Calu3 (cell line): ENCODE results near the gene KCNH1. TPM values are rescaled to one million over a fixed set of nuclear protein-coding genes. Genes with fewer than 3 reads are reported as not detected.

ENCODE experiments used
- BruUV-seq: library from RNA; stranded (reverse); fragments of 400-500 nt; replicated peaks from 2 replicates; lab custom pipeline; 2021; lab: Mats Ljungman, UMichigan
- CTCF ChIA-PET: fragments of 300-600 bp; sonication (Branson Sonifier 250); formaldehyde crosslinking; loops from one replicate; lab custom pipeline; 2022; ENCODE audit warnings: antibody characterized with exemption; lab: Charles Lee
- DNase-seq: peaks from one replicate; pipeline ENCODE4 v3.0.0; 2022
- H3K27ac Mint-ChIP-seq: one replicate; pipeline ENCODE4 v1.8.0; 2022; ENCODE audit warnings: mixed read lengths; ENCODE audit not compliant: unreplicated experiment
- H3K27me3 Mint-ChIP-seq: one replicate; pipeline ENCODE4 v1.8.0; 2022; ENCODE audit warnings: mixed read lengths; ENCODE audit not compliant: unreplicated experiment
- H3K36me3 Mint-ChIP-seq: one replicate; pipeline ENCODE4 v1.8.0; 2022; ENCODE audit warnings: mild to moderate bottlenecking, moderate library complexity, mixed read lengths; ENCODE audit not compliant: insufficient read depth, unreplicated experiment
- H3K4me1 Mint-ChIP-seq: one replicate; pipeline ENCODE4 v1.8.0; 2022; ENCODE audit warnings: mild to moderate bottlenecking, low read depth, mixed read lengths; ENCODE audit not compliant: unreplicated experiment
- H3K4me3 Mint-ChIP-seq: one replicate; pipeline ENCODE4 v1.8.0; 2022; ENCODE audit warnings: mild to moderate bottlenecking, low read depth, moderate library complexity, mixed read lengths; ENCODE audit not compliant: unreplicated experiment
- H3K9me3 Mint-ChIP-seq: one replicate; pipeline ENCODE4 v1.8.0; 2022; ENCODE audit warnings: low read depth, mixed read lengths; ENCODE audit not compliant: unreplicated experiment
- CTCF ChIP-seq: fragments of 200-600 bp; IDR thresholded peaks from one replicate; pipeline ENCODE4 v1.8.0; 2022; ENCODE audit warnings: antibody characterized with exemption; ENCODE audit not compliant: unreplicated experiment
- intact Hi-C: fragments of 100-400 bp; cut with micrococcal nuclease; formaldehyde crosslinking; loops from one replicate; pipeline ENCODE4 v1.10.0; 2022; ENCODE audit not compliant: unreplicated experiment
- total RNA-seq: library from RNA; stranded (reverse); gene quantifications from 2 replicates; pipeline ENCODE4 v1.2.3, GENCODE V29; 2022

The KCNH1 gene
- total RNA-seq, 1 experiment from 2014 or later, result not detected

GRCh38 chr1:210981490-210981889 is 152.5 kb downstream of the KCNH1 start:
- intact Hi-C loops, result no loop called here
- Mint-ChIP-seq H3K27me3 (peaks cover 21% of the 10 kb centered on the region), H3K4me3 (no peak overlapping the region), H3K36me3 (no peaks in the 10 kb centered on the region), H3K9me3 (peaks cover 8% of the 10 kb centered on the region), H3K4me1 (peaks cover 15% of the 10 kb centered on the region), H3K27ac (no peak overlapping the region)
- BruUV-seq, result no TSS peak
- TF ChIP-seq CTCF, result no peak
- CTCF ChIA-PET, result interaction anchor here (0.6 kb wide), 2 partner anchors 10 to 73 kb away, joined by 3 to 4 read pairs; no protein-coding TSS in a partner anchor
- DNase-seq, result no peak

- no peak overlapping the region for H3K4me3 Mint-ChIP-seq
- peaks cover 1% of the 10 kb centered on the region for H3K9me3 Mint-ChIP-seq
- intact Hi-C loops, result no loop called here
- CTCF ChIA-PET, result no interaction called here
- H3K4me1 Mint-ChIP-seq, result peaks cover 15% of the 10 kb centered on the region
- no peak for DNase-seq
- H3K36me3 Mint-ChIP-seq, result no peaks in the 10 kb centered on the region
- no peak overlapping the region for H3K27ac Mint-ChIP-seq
- TF ChIP-seq CTCF, result no peak
- H3K27me3 Mint-ChIP-seq, result peaks cover 7% of the 10 kb centered on the region
- BruUV-seq, result no TSS peak
Measured at GRCh38 chr1:210980082-210980481, 153.9 kb downstream of the KCNH1 start.

GRCh38 chr1:210978974-210979354 is 155.0 kb downstream of the KCNH1 start:
- CTCF ChIA-PET, result no interaction called here
- no peak for DNase-seq
- H3K27me3 Mint-ChIP-seq, result no peaks in the 10 kb centered on the region
- TF ChIP-seq CTCF, result no peak
- intact Hi-C loops, result no loop called here
- peaks cover 15% of the 10 kb centered on the region for H3K4me1 Mint-ChIP-seq
- H3K9me3 Mint-ChIP-seq, result no peaks in the 10 kb centered on the region
- no peaks in the 10 kb centered on the region for H3K36me3 Mint-ChIP-seq
- peak overlapping the region; percentile 91 for H3K27ac Mint-ChIP-seq
- no TSS peak for BruUV-seq
- H3K4me3 Mint-ChIP-seq, result peak overlapping the region; percentile 45

GRCh38 chr1:210978316-210978973 is 155.5 kb downstream of the KCNH1 start:
- no peaks in the 10 kb centered on the region for H3K27me3 Mint-ChIP-seq
- no peak for TF ChIP-seq CTCF
- CTCF ChIA-PET, result interaction anchor here (0.7 kb wide), 1 partner anchor 108 kb away, joined by 3 read pairs; no protein-coding TSS in a partner anchor
- peak; percentile 13 for DNase-seq
- BruUV-seq, result no TSS peak
- no peaks in the 10 kb centered on the region for H3K9me3 Mint-ChIP-seq
- peaks cover 15% of the 10 kb centered on the region for H3K4me1 Mint-ChIP-seq
- peak overlapping the region; percentile 45 for H3K4me3 Mint-ChIP-seq
- no peaks in the 10 kb centered on the region for H3K36me3 Mint-ChIP-seq
- H3K27ac Mint-ChIP-seq, result peak overlapping the region; percentile 91
- intact Hi-C loops, result no loop called here
